AG09309 (cell line): ENCODE measurements around the gene LYPD5.

Experiments used
- DNase-seq: peaks from one replicate; pipeline ENCODE4 v3.0.0-alpha.2; 2010; ENCODE audit warnings: low read depth
- H3K4me3 ChIP-seq: 2 replicates; pipeline ENCODE4 v1.5.1; 2011; ENCODE audit warnings: mild to moderate bottlenecking, low read depth, low read length, moderate library complexity; ENCODE audit not compliant: control insufficient read depth
- TF ChIP-seq, protein P1 (sequence below): IDR thresholded peaks from 2 replicates; pipeline ENCODE4 v1.5.1; 2011; ENCODE audit warnings: mild to moderate bottlenecking, low read depth, low read length, inconsistent platforms; ENCODE audit not compliant: insufficient read depth, control insufficient read depth; ENCODE audit errors: missing control alignments

The LYPD5 gene

DNA sequence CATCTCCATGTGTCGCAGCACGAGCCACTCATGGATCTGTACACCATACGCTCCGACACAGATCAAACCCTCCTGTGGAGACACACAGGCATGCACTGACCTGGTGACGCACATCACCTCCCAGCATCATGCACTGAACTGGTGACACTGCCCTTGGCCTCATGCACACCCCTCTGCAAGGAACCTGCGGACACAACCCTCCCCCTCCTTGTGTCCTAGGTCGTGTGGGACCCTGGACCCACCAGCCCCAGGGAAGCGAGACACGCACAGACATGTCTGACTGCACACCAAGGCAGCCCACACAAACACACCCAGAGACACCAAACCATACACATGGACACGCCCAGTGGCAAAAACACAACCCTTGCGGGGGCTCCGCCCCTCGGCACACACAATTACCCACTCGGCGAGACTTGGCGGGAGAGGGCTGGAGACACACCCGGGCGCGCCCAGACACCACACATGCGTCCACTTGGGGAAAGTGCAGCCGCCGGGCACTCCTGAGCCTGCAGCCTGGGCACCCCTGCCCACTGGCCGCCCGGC lies 19.5 kb downstream of the LYPD5 start:
- DNase-seq: no peak
- TF ChIP-seq, protein P1, sequence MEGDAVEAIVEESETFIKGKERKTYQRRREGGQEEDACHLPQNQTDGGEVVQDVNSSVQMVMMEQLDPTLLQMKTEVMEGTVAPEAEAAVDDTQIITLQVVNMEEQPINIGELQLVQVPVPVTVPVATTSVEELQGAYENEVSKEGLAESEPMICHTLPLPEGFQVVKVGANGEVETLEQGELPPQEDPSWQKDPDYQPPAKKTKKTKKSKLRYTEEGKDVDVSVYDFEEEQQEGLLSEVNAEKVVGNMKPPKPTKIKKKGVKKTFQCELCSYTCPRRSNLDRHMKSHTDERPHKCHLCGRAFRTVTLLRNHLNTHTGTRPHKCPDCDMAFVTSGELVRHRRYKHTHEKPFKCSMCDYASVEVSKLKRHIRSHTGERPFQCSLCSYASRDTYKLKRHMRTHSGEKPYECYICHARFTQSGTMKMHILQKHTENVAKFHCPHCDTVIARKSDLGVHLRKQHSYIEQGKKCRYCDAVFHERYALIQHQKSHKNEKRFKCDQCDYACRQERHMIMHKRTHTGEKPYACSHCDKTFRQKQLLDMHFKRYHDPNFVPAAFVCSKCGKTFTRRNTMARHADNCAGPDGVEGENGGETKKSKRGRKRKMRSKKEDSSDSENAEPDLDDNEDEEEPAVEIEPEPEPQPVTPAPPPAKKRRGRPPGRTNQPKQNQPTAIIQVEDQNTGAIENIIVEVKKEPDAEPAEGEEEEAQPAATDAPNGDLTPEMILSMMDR: no peak
- no peak overlapping the region for H3K4me3 ChIP-seq

GRCh38 chr19:43782311-43782660 lies 20.0 kb downstream of the LYPD5 start:
- H3K4me3 ChIP-seq: no peak overlapping the region
- TF ChIP-seq, protein P1: no peak

GRCh38 chr19:43781630-43782310 lies 20.5 kb downstream of the LYPD5 start:
- TF ChIP-seq, protein P1: no peak
- no peak for DNase-seq
- H3K4me3 ChIP-seq: no peak overlapping the region

More at GRCh38 chr19:43782311-43782660, 20.0 kb downstream of the LYPD5 start:
- no peak for DNase-seq

DNA sequence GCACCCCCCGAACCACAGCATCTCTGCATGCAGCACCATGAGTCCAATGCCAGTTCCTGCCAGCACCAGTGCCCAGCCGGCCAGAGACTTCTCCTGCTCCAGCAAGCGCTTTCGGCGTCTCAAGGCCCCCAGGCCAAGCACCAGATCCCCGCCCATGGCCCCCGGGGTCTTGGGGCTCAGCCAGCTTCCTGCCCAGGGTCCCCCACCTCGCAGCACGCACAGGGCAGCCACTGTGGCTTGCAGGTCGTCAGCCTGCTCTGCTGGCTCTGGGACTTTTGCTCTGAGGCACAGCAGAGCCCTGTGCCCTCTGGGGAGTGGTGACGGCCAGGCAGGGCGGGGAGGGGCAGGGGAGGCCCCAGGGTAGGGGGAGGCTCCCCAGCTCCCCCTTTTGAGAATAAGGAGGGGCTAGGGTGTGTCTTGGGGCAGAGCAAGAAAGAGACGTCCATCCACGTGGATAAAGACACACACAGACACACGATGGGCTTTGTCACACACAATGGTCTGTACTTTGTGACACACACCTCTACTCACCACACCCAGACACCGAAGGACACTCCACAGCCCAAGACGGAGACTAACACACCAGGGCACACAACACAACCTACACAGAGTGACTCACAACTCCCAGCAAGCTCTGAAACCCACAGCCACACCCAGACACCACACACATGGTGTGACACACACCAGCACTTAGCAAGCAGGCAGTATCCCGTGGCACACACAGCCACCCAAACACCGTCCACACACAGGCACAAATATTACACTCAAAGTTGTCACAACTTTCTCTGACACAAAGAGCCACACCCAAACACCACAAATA lies 21.3 kb downstream of the LYPD5 start, which contains the start of gene KCNN4:
Gene KCNN4 (minus strand): TSS at position 268 of the 820 bp plus-strand sequence. CDS start 112 bp downstream, at position 156.
- DNase-seq: peak; percentile 39
- TF ChIP-seq, protein P1: no peak
- H3K4me3 ChIP-seq: peak within 1 kb of the TSS; percentile 48

GRCh38 chr19:43779820-43780219 lies 22.4 kb downstream of the LYPD5 start:
- DNase-seq: no peak

More at GRCh38 chr19:43779820-43780219, 22.4 kb downstream of the LYPD5 start:
- TF ChIP-seq, protein P1: no peak
- peak overlapping the region; percentile 48 for H3K4me3 ChIP-seq
